SU-DHL-6 (cell line): ENCODE measurements around the gene CSPG4.
"Not testable (repeated sequence)": the region's sequence is repeated elsewhere in the genome, so short reads cannot be mapped to it uniquely, and the experiment has no call there.

ENCODE experiments used
- H2AFZ ChIP-seq: fragments of 200-600 bp; sonication (generic); 2 replicates; pipeline ENCODE4 v1.6.1; 2014; ENCODE audit warnings: low read depth, mild to moderate bottlenecking, moderate library complexity, mixed read lengths, antibody characterized with exemption, low read length; ENCODE audit not compliant: severe bottlenecking
- H3F3A ChIP-seq: fragments of 200-600 bp; shearing (Covaris generic); 2 replicates; pipeline ENCODE4 v1.6.0; 2016; ENCODE audit warnings: antibody characterized with exemption, mild to moderate bottlenecking; ENCODE audit not compliant: insufficient read depth
- H3K27ac ChIP-seq: fragments of 200-600 bp; sonication (generic); 2 replicates; pipeline ENCODE4 v1.5.1; 2016; ENCODE audit warnings: low read depth, mild to moderate bottlenecking, low read length, moderate library complexity, mixed read lengths
- H3K27me3 ChIP-seq: fragments of 200-600 bp; sonication (generic), shearing (Covaris generic); 2 replicates; pipeline ENCODE4 v1.6.0; 2014; ENCODE audit warnings: mild to moderate bottlenecking, low read length
- H3K36me3 ChIP-seq: fragments of 200-600 bp; sonication (generic); 2 replicates; pipeline ENCODE4 v1.6.1; 2014; ENCODE audit warnings: mild to moderate bottlenecking, low read length, mixed read lengths
- H3K4me2 ChIP-seq: fragments of 300-600, 200-600 bp; shearing (Covaris generic), sonication (generic); 2 replicates; pipeline ENCODE4 v1.6.0; 2014; ENCODE audit warnings: low read length, low read depth, mild to moderate bottlenecking; ENCODE audit not compliant: poor library complexity, severe bottlenecking
- H3K4me3 ChIP-seq: fragments of 200-600 bp; sonication (generic); 2 replicates; pipeline ENCODE4 v1.5.1; 2014; ENCODE audit warnings: antibody characterized with exemption, low read length, mild to moderate bottlenecking, mixed read lengths; ENCODE audit not compliant: insufficient read depth, poor library complexity, severe bottlenecking
- H3K79me2 ChIP-seq: fragments of 200-600 bp; sonication (generic); 2 replicates; pipeline ENCODE4 v1.6.1; 2014; ENCODE audit warnings: mild to moderate bottlenecking, low read length, moderate library complexity; ENCODE audit not compliant: insufficient read depth
- H3K9ac ChIP-seq: fragments of 200-600 bp; sonication (generic); 2 replicates; pipeline ENCODE4 v1.7.0; 2014; ENCODE audit warnings: mild to moderate bottlenecking, low read length
- H3K9me2 ChIP-seq: fragments of 200-600 bp; sonication (generic); replicated peaks from 2 replicates; pipeline ENCODE4 v1.6.1; 2014; ENCODE audit warnings: low read length; ENCODE audit not compliant: insufficient read depth
- H3K9me3 ChIP-seq: fragments of 200-600 bp; sonication (generic); 2 replicates; pipeline ENCODE4 v1.6.1; 2014; ENCODE audit warnings: low read length, mixed read lengths; ENCODE audit not compliant: insufficient read depth
- H4K20me1 ChIP-seq: fragments of 200-600 bp; sonication (generic); 2 replicates; pipeline ENCODE4 v1.6.1; 2014; ENCODE audit warnings: low read depth, mild to moderate bottlenecking, antibody characterized with exemption, low read length, moderate library complexity, mixed read lengths
- CTCF ChIP-seq: fragments of 200-600 bp; sonication (generic); IDR thresholded peaks from one replicate; pipeline ENCODE4 v1.5.1; 2017; ENCODE audit warnings: antibody characterized with exemption, mild to moderate bottlenecking, low read length, moderate library complexity; ENCODE audit not compliant: insufficient read depth, poor library complexity, severe bottlenecking
- EZH2phosphoT487 ChIP-seq: fragments of 200-600 bp; sonication (generic), shearing (Covaris generic); conservative IDR thresholded peaks from 2 replicates; pipeline ENCODE4 v1.6.1; 2018; ENCODE audit warnings: mild to moderate bottlenecking, antibody characterized with exemption, low read length, moderate library complexity, mixed read lengths

Gene CSPG4

GRCh38 chr15:75688831-75689230, 23.8 kb downstream of the CSPG4 start:
- Histone ChIP-seq H3K36me3 (no peaks in the 10 kb centered on the region), H3K27ac (no peak overlapping the region)

GRCh38 chr15:75688278-75688557, 24.4 kb downstream of the CSPG4 start:
- Histone ChIP-seq H3K27ac (no peak overlapping the region), H3K9me2 (no peaks in the 10 kb centered on the region), H3K4me2 (no peak overlapping the region), H2AFZ (no peak overlapping the region), H3K9me3 (no peaks in the 10 kb centered on the region), H3K36me3 (no peaks in the 10 kb centered on the region), H3K4me3 (no peak overlapping the region), H3F3A (no peaks in the 10 kb centered on the region), H3K27me3 (no peaks in the 10 kb centered on the region), H3K9ac (no peak overlapping the region), H3K79me2 (no peaks in the 10 kb centered on the region), H4K20me1 (no peaks in the 10 kb centered on the region)
- TF ChIP-seq EZH2phosphoT487 (no peak), CTCF (no peak)

More at GRCh38 chr15:75688831-75689230, 23.8 kb downstream of the CSPG4 start:
- H2AFZ ChIP-seq: no peak overlapping the region
- H4K20me1 ChIP-seq: no peaks in the 10 kb centered on the region
- H3K9me2 ChIP-seq: no peaks in the 10 kb centered on the region
- H3K4me2 ChIP-seq: no peak overlapping the region
- no peaks in the 10 kb centered on the region for H3K79me2 ChIP-seq
- TF ChIP-seq CTCF (no peak), EZH2phosphoT487 (no peak)
- H3K4me3 ChIP-seq: no peak overlapping the region
- no peaks in the 10 kb centered on the region for H3F3A ChIP-seq
- H3K9me3 ChIP-seq: no peaks in the 10 kb centered on the region
- H3K9ac ChIP-seq: no peak overlapping the region
- H3K27me3 ChIP-seq: no peaks in the 10 kb centered on the region

- Histone ChIP-seq H2AFZ (no peak overlapping the region), H4K20me1 (no peaks in the 10 kb centered on the region), H3K27ac (no peak overlapping the region), H3K4me3 (no peak overlapping the region), H3K79me2 (no peaks in the 10 kb centered on the region), H3K27me3 (no peaks in the 10 kb centered on the region), H3K9me2 (no peaks in the 10 kb centered on the region), H3K36me3 (no peaks in the 10 kb centered on the region), H3K9ac (no peak overlapping the region), H3K9me3 (no peaks in the 10 kb centered on the region), H3F3A (no peaks in the 10 kb centered on the region), H3K4me2 (no peak overlapping the region)
- TF ChIP-seq CTCF (no peak), EZH2phosphoT487 (no peak)
Measured at GRCh38 chr15:75687486-75688277, 25.0 kb downstream of the CSPG4 start.

- H3K9me2 ChIP-seq, H3K9me3 ChIP-seq, H3K27me3 ChIP-seq, H3K79me2 ChIP-seq, H3K27ac ChIP-seq, H4K20me1 ChIP-seq, H3K4me2 ChIP-seq, H3K36me3 ChIP-seq, H3F3A ChIP-seq, H3K9ac ChIP-seq, H3K4me3 ChIP-seq, H2AFZ ChIP-seq: not testable (repeated sequence)
Measured at GRCh38 chr15:75686212-75686642, 26.4 kb downstream of the CSPG4 start.
